GM18520 (cell line): ENCODE data around the gene LMO1.

Source experiments
- ATAC-seq: cut with Tn5 transposase; IDR thresholded peaks from one replicate; pipeline ENCODE4 v1.9.1; 2021; ENCODE audit not compliant: unreplicated experiment

LMO1 gene

DNA sequence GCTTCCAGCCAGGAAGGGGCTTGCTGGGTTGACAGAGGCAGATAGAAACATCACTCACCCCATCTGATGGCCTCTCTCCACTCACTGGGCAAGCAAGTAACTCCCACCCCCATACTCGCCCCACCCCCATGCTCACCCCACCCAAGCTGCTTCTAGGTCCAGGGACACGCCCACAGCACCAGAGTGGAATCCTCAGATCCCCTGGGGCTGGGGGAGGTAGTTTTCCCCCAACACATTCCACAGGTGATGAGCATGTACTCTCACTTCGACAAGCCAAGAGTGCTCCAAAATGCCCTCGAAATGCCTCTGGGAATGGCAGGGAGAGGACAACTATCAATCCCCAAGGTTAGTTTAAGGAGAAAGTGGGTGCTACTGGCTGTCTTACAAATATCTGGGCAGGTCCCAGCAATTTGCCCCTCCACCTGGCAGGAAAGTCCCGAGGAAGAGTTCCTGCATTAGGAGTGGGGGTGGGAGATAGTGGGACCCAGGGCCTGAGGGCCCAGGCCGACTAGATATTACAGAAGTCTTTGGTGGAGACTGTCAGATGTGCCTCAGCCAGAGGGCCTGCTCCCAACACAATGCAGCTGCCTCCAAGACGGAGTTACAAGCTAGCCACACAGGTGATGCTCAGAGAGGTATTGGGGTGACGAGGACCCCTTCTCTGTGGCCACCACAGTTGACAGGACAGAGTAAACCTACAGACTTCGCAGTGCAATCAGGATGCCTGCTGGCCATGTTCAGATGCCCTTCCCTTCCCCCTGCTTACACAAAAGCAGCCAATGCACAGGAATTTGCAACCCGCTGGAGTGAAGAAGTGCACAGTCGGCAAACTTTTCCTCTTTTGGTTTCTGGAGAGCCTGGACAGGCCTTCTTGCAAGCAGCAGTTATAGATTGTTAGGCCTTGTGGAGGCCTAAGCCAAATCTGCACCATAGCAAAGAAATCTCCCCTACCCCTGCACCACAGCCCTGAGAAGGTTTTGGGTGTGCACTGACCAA is 2.9 kb upstream of the LMO1 start:
- ATAC-seq = no peak

DNA sequence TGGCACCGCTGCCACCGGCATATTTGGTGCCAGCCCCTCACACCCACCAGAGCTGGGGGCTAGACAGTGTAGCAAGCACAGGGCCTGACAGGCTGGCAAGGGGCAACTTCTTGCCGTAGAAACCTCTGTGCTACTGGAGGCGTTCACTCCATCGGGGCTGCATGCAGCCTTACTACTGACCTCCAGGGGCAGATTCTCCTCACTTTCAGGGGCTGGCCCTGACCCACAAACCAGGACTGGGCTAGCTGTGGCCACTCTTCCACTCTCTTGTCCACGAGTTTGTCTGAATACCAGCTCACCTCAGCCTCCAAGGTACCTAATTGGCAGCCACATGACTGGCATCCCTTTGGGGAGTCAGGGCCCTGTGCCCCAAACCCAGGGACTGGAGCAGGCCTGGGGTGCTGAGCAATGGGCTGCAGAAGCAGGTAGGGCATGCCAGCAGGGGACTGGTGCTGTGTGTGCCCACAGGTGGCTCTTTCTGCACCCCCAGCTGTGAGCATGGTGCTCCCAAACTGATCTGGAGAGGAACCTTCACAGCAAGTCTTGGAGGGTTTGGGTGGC is 2.1 kb upstream of the LMO1 start:
- no peak for ATAC-seq

DNA sequence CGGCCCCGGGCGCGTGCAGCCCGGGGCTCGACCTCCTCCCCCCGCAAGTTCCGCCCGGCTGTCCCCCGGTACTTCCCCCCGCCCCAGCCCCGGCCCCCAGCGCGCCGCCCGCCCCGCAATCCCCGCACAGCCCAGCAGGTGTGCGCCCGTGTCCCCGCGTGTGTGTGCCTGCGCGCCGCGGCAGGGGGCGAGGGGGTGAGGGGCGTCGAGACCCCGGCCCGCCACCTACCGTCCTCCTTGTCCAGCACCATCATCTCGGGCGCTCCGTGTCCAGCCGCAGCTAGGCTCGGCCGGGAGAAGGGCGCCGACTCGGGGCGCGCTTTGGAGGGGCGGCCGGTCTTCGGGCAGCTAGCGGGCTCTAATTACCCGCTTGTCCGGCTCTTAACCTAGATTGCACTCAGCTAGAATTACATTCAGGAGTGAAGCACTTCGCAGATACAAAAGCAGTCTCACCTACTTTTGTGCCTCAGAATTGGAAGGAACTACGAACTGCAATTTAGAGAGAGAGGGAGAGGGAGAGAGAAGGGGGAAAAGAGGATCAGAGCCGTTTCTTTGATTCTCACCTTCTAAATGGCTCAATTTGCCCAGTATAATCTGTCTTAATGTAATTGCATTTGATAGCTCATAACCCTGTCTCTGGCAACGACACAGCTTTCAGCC is 439 bp downstream of the LMO1 start:
- no peak for ATAC-seq

GRCh38 chr11:8262552-8263108 is 1.0 kb downstream of the LMO1 start:
- ATAC-seq = no peak

DNA sequence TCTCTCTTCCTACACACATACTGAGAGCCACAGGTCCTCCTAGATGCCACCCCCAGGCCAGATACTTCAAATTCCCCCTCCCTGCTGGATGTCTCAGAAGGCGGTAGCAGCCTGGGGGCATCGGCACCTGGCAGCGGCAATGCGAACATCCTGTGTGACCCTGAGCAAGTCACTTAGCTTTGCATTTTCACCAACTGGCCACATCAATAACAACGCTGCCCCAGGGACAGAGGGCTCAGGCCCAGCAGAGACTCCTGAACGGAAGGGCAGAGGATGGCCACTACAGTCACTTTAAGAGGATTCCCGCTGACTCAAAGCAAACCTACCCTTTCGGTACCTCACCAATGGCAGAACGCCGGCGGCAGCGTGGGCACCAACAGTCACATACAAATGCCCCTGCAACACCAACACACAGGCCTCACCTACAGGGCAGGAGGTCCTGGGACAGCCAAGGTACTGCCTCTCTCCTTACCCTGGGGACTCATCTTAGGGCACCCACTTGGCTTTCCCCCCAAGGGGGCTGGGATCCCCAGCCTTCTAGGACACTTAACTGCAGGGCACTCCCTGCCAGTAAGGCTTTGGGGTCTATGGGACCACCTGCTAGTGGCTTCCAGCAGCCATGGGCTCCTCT is 1.6 kb downstream of the LMO1 start:
- no peak for ATAC-seq

DNA sequence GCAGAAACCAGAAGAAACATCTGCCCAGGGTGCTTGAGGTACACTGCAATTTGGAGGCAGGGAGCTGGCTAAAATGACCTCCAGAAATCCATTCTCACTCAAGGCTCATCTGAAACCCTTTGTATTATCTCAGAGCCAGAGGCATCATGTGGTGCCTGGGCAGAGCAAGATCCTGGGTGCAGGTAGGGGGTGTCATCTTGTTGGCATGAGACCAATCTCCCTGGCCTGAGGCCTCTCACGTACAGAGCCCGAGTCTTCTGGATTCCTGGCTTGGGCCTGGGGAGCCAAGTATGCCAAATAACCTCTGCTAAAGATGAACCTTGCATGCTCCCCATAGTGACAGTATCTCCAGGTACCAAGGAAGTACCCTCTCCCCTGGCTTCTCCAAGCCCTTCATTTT is 2.4 kb downstream of the LMO1 start:
- no peak for ATAC-seq

DNA sequence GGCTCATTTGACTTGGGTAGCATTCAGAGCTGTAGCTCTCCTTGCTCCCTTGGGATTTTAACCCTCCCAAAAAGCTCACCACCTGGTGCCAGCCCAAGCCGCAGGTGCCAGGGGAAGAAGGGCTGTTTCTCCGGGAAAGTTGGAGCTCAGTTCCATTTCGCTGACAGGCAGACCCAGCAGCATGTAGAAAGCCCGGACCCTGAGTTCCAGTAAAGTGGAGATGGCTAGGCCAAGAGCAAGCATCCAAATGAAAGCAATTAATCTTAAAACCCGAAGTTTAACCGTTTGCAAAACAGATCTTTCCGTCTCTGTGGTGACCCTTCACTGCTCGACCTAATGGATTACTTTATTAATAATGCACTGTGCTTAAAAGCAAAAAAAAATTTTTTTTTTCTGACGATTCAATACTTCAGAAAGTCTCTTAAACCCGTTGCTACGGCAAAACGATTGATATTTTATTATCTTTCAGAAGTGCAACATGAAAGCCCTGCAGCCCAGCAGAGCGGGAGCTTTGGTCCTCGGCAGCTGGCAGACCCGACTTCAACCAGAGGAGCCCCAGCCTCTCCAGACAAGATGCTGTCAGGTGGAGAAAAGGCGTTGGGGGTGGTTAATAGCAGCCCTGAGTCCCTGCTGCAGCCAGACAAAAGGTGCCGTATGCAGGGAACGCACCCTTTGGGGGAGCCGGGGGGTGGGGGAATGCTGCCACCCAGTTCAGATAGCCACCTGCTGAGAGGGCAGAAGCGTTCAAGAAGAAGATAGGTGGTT is 3.3 kb downstream of the LMO1 start:
- no peak for ATAC-seq

GRCh38 chr11:8259306-8259959 is 4.2 kb downstream of the LMO1 start:
- no peak for ATAC-seq

GRCh38 chr11:8258784-8259183 is 4.9 kb downstream of the LMO1 start:
- ATAC-seq = no peak

GRCh38 chr11:8258289-8258688 is 5.4 kb downstream of the LMO1 start:
- no peak for ATAC-seq

- no peak for ATAC-seq
Observed at GRCh38 chr11:8257003-8257664, 6.5 kb downstream of the LMO1 start.

GRCh38 chr11:8256271-8257002 is 7.2 kb downstream of the LMO1 start:
- ATAC-seq = no peak

- no peak for ATAC-seq
Observed at GRCh38 chr11:8253566-8253965, 10.1 kb downstream of the LMO1 start.

DNA sequence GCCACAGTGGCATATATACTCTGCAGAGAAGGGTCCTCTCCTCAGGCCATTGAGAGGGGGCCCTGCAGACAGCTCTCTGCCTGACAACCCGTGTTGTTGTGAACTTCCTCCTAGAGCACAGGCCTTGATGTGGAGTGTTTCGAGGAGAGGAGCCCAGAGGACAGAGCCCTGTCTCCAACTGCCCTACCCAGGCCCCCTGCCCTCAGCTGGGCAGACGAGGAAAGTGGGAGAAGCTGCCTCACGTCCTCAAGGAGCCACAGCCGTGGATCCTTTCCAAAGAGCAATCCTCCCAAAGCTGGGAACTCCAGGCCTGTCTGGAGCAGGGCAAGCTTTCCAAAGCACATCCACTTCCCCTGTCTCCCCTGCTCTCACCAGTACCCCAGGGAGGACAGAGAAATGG is 10.7 kb downstream of the LMO1 start:
- no peak for ATAC-seq

DNA sequence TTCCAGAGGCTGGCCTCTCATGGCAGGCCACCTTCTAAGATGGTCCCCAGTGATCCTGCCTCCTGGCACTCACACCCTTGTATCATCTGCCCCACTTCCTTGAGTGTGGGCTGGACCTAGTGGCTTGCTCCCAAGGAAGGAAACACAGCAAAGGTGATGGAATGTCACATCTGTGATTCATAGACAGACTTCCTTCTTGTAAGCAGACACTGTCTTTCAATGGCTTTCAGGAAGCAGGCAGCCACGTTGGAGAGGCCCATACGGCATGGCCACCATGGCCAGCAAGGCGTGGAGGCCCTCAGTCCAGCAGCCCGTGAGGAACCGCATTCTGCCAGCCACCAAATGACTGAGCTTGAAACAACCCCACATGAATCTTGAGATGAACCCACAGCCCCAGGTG is 11.3 kb downstream of the LMO1 start:
- ATAC-seq = no peak

GRCh38 chr11:8251616-8252295 is 11.9 kb downstream of the LMO1 start:
- ATAC-seq = no peak

GRCh38 chr11:8250981-8251615 is 12.6 kb downstream of the LMO1 start:
- ATAC-seq = no peak

DNA sequence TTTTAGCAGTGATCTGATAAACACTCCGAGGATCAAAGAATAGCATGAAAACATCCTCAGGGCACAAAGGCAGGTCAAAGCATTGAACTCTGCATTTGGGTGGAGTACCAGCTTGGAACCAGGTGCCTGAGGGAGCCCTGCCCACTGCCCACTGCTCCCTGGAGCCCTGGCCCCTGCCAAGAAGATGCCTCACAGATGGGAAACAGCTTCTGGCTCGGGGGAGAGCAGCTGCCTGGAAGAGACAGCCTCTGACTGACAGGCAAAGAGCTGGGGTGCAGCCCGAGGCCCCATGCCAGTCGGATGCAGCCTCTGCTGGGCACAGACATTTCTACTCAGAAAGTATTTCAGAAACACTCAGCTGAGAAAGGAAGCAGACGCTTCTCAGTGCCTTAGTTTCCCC is 13.2 kb downstream of the LMO1 start:
- ATAC-seq = no peak
